HG02642 (cell line): ENCODE data around the gene SGPP2.

Experiments
- ATAC-seq: cut with Tn5 transposase; IDR thresholded peaks from one replicate; pipeline ENCODE4 v1.9.1; 2021; ENCODE audit warnings: mild to moderate bottlenecking; ENCODE audit not compliant: unreplicated experiment, poor library complexity

The SGPP2 gene

GRCh38 chr2:222518570-222519381 lies 94.4 kb downstream of the SGPP2 start:
- ATAC-seq = no peak

- peak; percentile 73 for ATAC-seq
These were observed 96.8 kb downstream of the SGPP2 start for GRCh38 chr2:222521099-222521498.

GRCh38 chr2:222522082-222522481 lies 97.7 kb downstream of the SGPP2 start:
- no peak for ATAC-seq

- ATAC-seq = peak; percentile 68
These were observed 99.6 kb downstream of the SGPP2 start for GRCh38 chr2:222523783-222524544.

DNA sequence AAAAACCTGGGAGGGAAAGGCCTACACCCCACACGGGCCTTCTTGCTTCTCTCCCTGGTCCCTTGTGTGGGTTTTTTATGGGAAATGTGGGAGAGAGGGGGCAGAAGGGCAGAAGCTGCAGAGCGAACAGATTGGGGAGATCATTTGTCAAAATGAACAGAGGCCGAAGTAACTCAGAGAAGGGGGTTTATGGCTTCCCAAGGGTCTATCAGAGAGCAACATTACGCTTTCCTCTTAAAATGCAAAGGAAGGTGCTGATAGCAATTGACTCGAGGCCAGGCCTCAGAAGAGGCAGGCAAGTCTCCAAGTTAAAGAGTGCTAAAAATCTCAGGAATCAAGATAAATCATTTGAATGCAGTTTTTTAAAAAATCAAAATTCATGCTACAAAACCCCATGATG lies 101.5 kb downstream of the SGPP2 start:
- no peak for ATAC-seq

DNA sequence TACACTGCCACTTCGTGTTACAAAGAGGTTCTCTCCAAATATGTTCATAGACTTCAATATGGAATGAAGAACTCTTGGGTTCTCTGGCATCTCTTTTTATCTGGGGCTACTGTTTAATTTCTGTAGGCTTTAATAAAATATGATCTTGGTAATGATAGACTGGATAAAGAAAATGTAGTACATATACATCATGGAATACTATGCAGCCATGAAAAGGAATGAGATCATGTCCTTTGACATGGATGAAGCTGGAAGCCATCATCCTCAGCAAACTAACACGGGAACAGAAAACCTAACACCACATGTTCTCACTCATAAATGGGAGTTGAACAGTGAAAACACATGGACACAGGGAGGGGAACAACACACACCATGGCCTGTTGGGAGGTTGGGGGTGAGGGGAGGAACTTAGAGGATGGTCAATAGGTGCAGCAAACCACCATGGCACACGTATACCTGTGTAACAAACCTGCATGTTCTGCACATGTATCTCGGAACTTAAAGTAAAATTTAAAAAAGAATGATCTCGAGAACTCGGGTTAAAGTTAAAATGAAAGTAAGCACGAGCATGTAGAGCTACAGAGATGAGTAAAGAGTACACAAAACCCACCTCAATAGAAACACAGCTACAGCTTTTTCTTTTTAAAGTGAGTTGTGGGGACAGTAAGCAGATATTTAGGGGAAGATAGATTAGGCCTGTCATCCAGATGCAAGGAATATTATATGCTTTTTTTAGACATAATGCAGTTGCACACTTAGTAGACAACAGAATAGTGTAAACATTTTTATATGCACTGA lies 102.3 kb downstream of the SGPP2 start:
- no peak for ATAC-seq

DNA sequence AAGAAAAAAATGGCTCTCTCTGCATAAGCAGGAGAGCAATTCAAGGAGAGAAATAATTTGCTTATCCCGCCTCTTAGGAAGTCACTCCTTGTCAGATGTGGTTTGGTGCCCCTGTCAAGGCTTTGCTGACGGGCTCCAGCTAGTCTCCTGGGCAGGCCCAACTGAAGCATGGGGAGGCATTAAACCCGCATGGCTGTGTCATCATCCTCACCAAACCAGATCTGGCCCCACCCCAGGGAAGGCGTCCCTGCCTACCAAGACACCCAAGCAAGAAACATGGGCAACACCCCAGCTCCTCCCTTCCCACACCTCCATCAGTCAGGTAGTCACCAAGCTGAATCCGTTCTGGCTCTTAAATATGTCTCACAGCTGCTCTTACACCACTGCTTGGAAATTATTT lies 108.0 kb downstream of the SGPP2 start:
- no peak for ATAC-seq

GRCh38 chr2:222535477-222535876 lies 111.1 kb downstream of the SGPP2 start:
- ATAC-seq = no peak

DNA sequence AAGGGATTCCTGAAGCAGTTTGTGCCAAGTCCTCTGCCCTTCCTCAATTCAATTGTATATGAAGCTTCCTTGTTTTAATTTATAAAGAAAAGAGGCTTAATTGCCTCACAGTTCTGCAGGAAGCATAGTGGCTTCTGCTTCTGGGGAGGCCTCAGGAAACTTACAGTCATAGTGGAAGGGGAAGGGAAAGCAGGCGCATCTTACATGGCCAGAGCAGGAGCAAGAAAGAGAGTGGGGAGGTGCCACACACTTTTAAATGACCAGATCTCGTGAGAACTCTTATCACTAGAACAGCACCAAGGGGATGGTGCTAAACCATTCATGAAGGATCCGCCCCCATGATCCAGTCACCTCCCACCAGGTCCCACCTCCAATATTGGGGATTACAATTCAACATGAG lies 114.2 kb downstream of the SGPP2 start:
- peak; percentile 57 for ATAC-seq

- ATAC-seq = no peak
These were observed 120.3 kb downstream of the SGPP2 start for GRCh38 chr2:222544661-222545060.

DNA sequence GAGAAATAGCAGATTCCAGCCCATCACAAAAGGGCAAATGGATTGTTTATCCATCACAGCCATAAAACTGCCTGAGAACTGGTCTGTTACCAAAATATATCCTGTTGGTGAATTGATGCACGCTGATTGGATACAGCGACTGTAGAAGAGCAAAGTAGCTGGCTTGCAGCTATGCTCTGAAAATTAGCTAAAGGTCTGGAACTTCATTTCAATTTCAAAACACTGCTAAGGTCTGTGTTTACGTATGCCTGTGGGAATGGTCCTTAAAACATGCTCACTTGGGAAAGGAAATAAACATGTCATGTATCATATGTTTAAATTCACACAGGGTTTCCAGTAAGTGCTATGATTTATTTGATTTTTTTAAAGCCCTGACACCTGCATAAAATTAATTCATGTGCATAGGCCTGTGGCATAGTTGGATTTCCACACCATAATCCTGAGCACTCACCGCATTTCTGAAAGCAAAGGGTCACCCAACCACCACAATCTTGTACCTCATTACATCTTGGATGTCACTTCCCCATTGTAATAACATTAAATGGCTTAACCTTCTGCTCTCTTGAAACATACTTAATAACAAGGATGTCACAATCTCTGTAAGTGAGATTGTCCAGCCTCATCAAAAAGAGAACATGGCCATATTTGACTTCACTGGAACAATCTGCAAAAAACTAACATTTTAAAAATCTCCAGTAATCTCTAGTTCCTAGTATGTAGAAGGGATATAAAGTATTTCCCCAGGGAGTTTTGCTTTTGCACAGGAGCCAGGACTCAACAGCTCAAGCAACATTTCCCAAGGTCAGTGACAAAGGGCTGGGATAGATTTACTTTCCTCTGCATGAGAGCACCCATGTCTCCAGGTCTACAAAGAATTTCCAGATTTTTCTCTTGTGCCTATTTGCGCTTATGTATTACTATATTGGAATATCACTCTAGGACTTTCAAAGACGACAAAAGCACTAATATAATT lies 121.8 kb downstream of the SGPP2 start:
- ATAC-seq = no peak

DNA sequence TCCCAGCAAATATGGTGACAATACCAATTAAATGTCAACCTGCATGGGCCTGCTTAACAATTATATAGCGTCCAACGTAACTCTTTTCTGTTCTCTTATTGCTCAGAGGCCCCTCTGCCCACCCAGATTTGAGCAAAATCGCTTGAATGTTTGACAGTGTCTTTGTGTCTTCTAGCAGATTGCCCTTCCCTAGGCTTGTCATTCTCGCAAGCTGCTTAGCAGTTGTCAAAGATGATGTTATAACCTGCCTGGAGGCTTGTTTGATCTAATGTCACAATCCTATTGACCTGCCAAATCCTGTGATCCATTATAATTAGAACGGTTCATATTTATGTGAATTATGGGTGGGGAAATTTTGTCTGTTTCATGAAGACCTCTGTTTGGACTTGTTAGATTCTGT lies 122.7 kb downstream of the SGPP2 start:
- no peak for ATAC-seq

DNA sequence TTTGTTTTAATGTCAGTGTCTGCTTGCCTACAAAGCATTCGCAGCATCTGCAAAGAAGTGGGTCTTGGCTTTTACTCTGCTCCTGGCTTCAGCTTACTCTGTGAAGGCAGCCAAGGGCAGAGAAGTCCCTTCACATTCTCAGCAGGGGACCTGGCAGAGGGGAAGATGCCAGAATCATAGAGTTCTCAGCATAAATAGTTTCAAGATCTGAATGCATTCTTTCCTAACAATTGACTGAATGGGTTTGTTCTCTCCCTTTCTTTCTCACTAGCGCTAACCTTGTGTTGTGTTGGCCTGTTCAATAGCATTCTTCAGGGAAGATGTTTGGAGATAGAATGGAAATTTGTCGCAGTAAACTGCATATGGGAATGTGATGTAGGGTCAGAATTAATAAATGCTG lies 124.6 kb downstream of the SGPP2 start:
- no peak for ATAC-seq

DNA sequence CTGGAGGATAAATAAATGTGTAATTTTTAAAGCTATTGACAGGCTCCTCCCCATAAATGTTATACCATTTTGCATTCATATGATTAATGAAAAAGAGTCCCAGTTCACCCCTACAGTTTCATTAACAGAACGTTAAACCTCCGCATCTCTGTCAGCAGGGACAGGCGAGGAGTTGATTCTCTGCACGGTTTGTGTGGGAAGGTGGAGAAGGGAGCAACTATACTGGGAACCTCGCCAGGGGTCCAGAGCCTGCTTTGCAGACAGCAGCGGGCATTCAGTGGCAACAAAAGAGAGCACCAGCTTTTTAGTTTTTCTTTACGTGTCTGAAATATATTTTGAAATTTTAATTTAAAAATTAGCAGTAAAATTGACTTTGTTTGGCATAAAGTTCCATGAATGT lies 130.2 kb downstream of the SGPP2 start:
- ATAC-seq = no peak

DNA sequence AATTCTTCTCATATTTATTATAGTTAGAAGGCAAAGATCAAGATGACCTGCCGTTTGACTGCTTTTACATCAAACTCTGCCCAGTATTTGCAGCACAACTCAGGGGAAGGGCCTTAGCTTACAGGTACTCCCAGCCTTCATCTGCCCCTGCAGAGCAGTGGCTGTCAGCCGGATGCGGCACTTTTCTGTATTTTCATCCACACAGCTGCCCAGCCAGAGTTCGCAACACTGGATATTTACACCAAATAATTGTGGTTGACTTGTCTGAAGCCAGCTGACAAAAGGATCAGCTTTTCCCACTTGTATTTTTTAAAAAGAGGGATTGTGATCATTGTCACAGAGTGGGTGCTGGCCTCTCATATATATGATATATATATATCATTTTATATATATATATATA lies 136.8 kb downstream of the SGPP2 start:
- no peak for ATAC-seq

GRCh38 chr2:222561817-222562645 lies 137.7 kb downstream of the SGPP2 start:
- peak; percentile 83 for ATAC-seq

DNA sequence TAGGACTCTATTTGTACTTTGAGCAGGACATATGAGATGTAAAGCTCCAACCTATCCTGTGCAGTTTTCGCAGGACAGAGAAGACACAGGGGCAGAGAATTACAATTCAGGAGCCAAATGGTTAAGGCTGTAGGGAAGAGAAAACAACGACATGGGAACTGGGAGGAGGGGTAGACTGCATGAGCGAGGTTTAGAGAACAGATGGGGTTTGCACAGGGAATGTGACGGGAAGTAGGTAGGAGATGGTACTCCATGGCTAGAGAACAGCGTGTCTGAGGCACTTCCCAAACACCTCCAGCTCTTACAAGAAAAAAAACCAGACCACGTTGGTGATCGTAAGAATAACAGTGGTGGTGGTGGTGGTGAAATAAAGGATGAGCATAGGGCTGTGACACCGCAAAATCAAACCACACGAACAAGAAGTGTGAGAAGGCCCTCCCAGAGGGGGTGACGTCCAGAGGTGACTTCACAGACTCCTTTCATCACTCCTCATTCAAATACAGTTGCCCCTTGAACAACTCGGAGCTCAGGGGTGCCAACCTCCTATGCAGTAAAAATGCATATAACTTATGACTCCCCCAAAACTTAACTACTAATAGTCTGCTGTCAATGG lies 138.9 kb downstream of the SGPP2 start:
- ATAC-seq = no peak

- ATAC-seq = no peak
These were observed 139.6 kb downstream of the SGPP2 start for GRCh38 chr2:222563936-222564335.

DNA sequence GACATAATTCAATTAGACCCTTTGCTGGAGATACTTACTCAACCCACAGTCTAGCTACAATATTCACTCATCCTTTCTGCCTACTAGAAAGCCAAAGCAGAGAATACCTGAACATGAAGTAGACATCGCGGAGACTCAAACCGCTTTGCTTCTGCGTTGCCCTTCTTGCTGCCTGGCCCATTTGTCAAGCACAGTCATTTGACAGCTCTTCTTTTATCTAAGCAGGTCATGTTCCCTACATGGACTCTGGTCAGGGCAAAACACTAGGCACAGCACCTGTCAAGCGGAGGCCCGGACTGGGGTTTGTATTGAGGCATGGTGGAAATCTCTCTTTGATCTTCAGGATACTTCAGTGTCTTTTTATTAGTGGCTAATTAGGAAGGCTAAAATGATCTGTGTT lies 141.9 kb downstream of the SGPP2 start:
- ATAC-seq = no peak
